HPDE6-E6E7 (cell line): ENCODE measurements around the gene AGR3.
A peak's percentile ranks its signal among the peaks of the same experiment; 100 is the strongest.
"Not testable (repeated sequence)": the region's sequence is repeated elsewhere in the genome, so short reads cannot be mapped to it uniquely, and the experiment has no call there.

Source experiments
- DNase-seq: peaks from one replicate; pipeline ENCODE4 v3.0.0; 2011; ENCODE audit warnings: missing footprints; ENCODE audit errors: extremely low spot score

AGR3 gene

DNA sequence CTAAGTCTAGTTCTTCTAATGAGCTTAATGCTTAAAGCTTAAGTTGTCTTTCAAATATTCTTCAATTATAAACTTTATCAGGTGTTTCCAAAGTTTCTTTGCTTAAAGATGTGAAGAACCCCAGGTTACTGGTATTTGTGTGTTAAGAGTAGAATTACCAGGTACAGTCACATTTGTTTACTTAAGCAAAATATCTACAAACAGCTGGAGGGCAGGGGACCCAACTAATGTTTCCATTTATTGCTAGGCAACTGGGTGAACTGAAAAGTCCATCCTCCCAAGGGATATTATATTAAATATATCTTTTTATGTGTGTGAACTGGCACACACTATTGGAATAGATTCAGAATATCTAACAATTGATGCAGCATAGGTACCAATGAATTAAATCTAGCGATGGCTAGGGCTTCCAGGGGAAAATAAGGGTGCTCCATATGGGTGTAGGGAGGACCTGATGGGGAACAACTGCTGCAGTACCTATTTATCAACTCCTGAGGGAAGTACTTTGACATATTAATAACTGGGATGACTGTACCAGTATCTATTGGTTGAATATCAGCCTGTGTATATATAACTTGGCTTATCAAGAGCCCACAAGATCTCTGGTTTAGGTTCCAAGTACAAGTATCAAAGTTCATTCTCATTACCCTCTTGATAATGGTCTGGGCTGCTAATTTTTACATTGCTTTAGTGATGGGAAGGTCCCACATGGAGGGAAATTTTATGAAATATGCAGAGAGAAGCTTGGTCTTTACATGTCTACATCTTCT lies 10.3 kb upstream of the AGR3 start:
- no peak for DNase-seq

DNA sequence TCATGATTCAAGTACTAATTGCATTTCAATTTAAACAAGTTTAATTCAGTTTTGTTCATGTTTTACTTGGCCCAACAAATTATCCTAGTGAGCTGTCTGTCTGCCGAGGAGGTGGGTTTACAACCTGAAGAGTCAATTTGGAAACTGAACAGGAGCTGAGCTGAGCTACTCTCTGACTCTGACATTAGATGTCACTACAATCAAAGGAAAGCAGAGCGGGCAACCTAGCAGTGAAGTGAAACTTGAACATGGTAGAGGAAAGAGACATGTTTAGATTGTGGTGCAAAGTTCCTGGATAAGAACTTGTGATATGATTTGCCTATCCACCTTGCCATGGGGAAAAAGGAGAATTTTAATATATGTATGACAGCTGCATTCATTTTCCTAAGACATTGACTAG lies 9.6 kb upstream of the AGR3 start:
- peak; percentile 32 for DNase-seq

DNA sequence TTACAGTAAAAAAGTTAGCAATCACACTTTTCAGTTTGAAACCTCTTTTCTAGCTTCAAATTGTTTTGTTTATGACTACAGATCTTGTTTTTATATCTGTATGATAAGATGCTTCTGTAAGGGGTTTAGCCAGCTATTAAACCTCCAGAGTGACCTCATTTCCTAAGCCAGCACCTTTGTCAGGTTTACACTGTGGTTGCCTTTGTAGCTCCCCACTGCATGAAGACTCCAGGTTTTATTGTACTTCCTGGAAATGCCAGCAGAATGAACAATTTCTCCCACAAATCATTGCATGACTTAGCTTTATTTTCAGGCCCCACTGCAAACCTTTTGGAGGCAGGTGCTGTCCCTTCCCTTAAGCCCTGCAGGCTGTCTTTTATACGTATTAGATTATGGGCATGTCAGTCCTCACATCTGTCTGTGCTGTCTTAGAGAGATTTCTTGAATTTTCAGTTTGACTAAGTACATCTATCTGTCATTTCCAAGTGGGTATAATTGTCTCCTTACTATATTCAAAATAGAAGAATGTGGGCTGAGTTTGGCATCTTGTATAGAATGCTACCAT lies 8.2 kb upstream of the AGR3 start:
- no peak for DNase-seq

DNA sequence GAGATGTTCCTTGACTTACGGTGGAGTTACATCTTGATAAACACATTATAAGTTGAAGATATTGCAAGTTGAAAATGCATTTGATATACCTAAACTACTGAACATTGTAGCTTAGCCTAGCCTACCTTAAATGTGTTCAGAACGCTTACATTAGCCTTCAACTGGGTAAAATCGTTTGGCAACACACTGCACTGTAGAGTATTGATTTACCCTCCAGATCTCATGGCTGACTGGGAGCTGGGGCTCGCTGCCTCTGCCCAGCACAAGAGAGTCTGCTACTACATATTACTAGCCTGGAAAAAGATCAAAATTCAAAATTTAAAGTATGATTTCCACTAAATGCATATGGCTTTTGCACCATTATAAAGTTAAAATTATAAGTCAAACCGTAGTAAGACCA lies 7.5 kb upstream of the AGR3 start:
- DNase-seq = no peak

DNA sequence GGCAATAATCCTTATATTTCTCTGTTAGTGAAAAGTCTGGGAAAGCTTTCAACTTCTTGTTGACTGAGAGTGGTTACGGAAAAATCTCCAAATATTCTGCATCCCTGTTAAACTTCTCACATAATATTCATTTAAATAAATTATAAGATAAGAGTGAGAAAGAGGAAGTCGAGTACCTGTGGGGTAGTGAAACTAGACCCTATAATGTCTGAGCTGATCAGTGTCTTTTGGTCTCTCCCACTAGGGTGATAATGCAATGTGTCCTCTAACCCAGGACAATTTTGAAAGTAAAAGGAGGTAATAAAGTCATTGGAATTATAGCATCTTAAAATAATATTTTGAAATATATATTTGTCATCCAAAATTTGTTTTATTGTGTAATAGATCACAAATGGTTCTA lies 2.1 kb upstream of the AGR3 start:
- no peak for DNase-seq

DNA sequence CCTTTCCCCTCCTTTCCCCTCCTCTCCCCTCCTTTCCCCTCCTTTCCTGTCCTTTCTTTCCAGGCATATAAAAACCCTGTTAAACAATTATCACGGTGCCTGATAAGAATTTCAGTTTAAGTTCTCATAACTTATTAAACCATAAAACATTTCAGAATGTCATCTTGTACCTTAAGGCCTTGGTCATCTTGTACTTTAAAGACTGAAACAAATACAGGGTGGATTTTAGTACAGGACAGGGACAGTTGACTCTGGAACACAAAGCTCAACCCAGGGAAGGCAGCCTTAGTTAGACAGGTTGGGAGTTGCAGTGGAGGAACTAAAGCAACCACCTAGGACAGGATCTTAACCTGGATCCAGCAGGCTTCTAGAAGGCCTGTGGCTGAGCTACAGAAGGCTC lies 1.2 kb downstream of the AGR3 start:
- DNase-seq = no peak

DNA sequence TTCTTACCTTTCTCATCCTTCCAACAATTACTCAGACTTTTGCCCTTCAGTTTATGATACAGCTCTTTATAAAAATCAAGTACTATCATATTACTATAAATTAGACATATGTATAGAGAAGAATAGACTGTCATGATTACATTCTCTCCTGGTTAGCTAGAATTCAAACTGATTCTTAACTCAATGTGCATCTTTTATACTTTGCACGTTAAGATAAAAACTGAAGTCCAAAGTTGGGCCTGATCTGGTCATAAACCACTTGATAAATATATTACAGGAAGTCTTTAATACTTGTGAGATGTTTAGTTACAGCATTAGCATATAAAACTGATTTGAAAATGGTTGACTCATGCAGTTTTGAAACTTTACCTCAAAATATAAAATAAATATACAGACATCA lies 2.6 kb downstream of the AGR3 start:
- no peak for DNase-seq

DNA sequence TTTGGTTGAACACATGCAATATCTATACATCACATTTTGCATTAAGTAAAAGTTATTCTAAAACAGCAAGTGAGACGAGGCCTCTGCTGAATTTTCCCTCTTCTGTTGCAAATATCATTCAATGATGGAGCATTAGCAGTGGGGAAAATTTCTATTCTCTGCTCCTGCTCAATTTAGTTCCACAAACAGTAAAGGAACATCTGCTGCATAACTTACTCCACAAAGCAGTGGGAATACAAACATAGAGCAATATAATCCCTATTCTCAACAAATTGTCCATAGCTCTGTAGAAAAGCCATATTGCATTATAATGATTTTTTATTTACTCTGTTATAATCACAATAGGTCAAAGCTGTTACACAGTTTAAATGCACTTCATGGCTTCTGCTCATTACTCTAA lies 5.9 kb downstream of the AGR3 start:
- no peak for DNase-seq

DNA sequence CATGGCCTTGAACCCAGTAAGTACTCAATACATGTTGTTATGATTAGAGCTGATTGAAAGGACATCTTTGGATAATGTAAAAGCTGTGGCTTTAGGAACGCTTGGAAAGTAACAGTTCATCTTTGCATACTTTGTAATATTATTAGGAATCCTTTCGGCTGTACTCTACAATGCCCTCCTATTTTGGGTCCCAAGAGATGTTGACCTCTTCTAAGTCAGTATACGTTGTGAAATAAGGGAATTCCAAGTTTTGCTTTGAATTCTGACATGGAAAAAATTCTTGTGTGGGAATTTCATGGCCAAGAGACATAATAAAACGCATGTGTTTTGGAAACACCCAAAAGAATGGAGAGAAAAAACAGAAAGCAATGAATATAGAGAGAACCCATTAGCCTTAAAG lies 7.7 kb downstream of the AGR3 start:
- DNase-seq = no peak

DNA sequence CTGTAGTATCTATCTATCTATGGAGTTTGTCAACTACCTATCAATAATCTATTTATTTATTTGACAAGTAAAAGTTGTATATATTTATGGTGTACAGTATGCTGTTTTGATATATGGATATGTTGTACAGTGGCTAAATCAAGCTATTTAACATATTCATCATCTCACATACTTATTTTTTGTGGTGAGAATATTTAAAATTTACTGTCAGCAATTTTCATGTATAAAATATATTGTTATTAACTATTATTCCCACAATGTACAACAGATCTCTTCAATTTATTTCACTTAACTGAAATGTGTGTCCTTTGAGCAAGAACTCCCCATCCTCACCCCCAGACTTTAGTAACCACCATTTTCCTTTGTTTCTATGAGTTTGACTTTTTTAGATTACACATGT lies 14.5 kb downstream of the AGR3 start:
- no peak for DNase-seq

DNA sequence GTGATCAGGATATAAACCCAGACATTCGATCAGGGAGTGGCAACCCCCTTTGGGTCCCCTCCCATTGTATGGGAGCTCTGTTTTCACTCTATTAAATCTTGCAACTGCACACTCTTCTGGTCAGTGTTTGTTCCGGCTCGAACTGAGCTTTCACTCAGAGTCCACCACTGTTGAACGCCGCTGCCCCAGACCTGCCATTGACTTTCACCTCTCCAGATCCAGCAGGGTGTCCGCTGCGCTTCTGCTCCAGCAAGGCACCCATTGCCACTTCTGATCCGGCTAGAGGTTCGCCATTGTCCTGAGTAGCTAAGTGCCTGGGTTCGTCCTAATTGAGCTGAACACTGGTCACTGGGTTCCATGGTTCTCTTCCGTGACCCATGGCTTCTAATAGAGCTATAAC lies 28.6 kb downstream of the AGR3 start:
- DNase-seq = not testable (repeated sequence)

DNA sequence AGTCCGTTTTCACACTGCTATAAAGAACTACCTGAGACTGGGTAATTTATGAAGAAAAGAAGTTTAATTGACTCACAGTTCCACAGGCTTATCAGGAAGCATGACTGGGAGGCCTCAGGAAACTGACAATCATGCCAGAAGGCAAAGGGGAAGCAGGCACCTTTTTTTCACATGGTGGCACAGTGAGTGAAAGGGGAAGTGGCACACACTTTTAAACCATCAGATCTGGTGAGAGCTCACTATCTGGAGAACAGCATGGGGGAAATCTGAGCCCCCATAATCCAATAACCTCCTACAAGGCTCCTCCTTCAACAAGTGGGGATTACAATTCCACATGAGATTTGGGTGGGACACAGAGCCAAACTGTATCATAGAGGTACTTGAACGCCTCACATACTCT lies 30.0 kb downstream of the AGR3 start:
- no peak for DNase-seq

DNA sequence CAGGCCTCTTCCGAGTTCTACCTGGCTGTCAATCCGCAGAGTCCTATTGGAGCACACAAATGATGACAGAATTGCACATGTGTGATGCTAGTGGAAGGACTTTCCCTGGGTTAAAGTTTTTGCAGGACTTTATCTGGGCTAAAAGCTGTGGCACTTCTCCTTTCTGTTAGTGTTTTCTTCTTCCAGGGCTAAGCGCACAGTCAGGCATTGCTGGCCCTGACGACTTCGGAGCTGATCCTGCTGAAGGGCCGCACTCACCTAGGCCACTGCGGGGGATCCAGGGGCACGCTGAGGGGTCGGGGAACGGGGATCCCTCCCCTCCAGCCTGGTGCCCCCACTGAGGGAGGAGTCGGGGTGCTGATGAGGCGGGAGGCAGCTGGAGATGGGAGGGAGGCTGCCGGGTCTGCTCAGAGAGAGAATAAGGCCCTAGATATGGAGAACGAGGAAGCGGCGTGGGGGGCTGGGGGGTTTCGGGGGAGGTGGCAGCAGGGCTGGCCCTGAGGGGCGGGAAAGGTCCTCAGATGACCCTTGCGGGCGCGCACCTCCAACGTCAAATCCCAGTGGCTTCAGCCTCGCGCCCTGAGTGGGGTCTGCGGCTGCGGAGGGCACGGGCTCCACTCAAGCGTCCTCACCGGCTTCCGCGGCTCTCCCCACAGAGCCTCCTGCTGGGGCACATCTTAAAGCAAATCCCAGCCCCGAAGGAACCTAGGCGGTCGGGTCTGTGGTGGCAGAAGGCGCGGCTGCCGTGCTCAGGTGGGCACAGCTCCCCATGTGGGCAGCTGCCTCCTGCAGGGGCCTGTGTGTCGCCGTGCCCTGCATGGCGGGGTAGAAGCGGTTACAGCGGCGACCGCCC lies 30.9 kb downstream of the AGR3 start:
- DNase-seq = no peak

DNA sequence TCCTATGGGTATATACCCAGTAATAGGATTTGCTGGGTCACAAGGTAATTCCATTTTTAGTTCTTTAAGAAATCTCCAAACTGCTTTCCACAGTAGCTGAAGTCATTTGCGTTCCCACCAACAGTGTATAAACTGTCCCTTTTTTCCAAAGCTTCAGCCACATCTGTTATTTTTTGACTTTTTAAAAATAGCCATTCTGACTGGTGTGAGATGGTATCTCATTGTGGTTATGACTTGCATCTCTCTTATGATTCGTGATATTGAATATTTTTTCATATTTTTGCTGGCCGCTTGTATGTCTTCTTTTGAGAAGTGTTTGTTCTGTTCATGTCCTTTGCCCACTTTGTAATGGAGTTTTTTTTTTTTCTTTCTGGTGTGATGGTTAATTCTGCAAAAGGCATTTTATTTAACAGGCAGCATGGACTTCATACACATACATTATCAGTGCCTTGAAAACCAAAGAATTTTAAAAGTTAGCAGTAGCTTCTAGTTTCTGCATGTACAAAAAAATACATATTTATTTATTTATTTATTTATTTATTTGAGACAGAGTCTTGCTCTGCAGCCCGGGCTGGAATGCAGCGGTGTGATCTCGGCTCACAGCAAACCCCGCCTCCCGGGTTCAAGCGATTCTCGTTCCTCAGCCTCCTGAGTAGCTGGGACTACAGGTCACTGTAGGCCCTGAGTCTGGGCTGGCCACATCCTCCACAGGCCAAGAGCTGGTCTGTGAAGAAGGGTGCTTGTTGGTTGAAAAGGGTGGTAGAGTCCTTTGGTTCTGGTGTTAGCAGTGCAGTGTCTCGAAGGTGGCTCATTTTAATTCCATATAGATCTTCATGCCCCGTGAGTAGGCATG lies 32.3 kb downstream of the AGR3 start:
- no peak for DNase-seq

DNA sequence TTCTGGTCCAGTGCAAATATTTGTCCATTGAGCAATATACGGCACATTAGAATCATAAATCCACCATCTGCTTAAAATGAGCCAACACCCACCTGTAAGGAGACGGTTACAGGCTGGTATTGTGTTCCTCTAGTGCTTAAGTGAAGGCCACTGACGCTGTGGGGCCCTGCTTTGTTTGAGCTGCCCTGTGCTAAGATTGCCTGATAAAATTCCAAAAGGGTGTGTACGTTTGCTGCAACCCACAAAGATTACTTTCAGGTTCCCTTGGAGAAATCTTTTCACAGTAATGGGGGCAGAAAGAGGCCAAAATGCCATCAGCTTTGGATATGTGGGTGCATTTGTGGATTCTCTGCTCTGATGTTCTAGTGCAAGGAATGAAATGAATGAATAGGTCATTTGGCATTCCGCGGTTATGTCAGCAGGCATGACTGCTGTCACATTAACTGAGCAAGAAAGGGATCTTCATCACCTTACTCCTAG lies 34.4 kb downstream of the AGR3 start:
- DNase-seq = peak; percentile 8

DNA sequence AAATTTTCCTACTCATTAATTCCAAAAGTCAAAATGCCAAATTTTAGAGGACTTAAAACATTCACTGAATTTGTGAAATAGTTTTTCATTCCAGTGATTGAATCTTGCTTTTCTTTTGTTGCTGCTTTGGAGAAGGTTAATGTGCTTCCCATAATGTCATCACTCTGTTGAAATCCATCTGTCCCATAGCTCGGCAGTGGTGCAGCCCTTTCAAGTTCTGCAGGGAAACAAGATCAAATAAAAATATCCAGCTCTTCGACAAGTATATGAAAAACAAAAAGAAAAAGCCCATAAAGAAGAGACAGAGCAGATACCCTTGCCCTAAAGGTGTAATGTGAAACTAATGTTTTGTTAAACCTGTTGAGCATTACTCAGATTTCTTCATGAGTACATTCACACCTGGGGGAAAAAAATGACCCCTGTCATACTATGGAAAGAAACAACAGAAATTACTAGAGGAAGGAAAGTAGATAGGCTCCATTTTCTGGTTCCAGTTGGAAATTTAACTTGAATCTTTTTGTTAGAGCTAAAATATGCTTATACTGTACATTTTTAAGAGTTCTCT lies 35.1 kb downstream of the AGR3 start:
- DNase-seq = no peak

DNA sequence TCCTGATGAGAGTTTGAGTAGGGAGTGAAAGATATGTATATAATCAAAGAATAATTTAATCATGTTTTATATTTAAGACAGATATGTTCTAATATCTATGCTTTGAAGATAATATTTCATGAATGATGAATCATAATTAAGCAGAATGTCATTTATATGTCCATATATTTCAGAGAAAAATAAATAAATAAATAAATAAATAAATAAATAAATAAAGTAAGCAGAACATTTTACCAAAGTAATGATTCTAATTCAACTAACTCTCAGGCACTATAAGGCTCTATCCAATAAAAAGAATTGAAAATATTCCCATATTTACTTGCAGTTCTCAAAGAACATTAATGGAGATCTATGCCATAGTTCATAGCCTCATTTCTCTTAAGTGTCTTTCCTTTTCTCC lies 36.0 kb downstream of the AGR3 start:
- no peak for DNase-seq

DNA sequence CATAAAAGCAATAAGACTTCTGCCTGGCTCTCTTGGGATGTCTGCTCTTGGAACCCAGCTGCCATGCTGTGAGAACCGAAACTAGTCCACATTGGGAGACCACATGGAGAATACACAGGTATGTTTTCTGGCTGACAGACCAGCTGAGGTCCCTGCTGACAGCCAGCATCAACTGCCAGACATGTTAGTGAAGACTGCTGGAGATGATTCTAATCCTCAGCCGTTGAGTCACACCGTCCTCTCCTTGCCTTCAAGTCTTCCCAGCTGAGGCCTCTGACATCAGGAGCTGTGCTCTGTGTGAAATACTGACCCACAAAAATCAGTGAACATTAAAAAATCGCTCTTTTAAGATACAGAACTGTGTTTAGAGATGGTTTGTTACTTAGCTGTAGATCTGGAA lies 40.1 kb downstream of the AGR3 start:
- no peak for DNase-seq

DNA sequence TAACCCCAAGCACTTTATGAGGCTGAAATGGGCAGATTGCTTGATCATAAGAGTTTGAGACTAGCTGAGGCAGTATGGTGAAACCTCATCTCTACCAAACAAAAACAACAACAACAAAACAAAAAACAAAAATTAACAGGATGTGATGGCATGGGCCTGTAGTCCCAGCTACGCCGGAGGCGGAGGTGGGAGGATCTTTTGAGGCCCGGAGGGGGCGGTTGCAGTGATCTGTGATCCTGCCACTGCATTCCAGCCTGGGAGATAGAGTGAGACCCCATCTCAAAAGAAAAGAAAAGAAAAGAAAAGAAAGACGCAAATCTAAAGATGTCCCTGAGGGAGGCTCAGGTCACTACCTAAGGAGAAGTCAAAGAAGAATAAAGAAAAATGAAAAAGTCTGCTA lies 41.7 kb downstream of the AGR3 start:
- DNase-seq = no peak

DNA sequence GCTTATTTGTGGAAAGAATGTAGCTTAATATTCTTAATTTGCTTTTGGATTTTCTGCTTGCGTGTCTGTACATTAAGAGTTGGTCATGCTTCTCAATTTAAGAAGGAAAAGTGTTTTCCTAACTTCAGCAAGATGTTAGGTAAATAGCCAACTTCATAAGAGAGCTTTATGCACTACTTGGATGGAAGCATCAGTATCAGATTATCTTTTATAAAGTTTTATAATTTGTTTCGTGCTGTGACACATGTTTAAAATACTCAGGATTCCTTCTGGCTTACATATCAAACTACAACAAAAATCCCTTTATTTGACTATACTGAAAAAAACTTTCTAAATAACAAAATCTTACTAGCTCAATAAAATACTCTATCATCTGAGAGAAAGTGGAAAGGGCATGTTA lies 42.1 kb downstream of the AGR3 start:
- DNase-seq = no peak

DNA sequence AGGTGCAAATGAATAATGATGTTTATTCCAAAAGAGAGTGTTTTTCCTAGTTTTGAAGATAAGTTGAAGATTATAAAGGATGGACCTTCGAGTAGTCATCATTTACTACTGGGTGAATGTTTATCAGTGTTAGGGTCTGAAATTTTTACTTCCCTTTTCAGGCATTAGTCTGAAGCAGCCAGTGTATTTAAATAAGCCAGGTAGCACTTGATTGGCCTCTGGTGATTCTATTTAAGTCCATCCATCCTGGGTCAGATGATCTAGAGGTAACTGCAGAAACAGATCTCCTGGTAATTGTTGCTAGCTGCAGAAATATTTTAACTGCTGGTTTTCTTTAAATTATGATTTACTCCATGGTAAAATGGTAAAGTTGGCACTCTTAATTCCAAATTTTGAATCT lies 42.9 kb downstream of the AGR3 start:
- DNase-seq = no peak

DNA sequence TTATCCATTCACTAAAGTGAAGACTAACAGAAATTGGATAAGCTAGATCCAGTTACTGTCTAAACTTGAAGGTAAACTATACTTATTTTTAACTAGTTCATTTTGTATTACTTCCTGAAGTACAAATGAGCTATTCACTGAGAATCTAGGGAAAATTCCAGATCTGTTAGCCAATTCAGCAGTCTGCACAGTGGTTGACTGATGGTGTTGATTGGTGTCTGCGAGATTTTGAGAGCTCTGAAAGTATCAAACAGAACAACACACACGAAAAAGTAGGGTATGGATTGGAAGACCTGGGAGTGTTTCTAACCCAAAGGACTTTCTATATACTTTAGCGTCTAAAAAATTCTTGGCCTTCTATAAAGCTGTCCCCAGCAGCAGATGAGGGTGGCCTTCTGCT lies 43.4 kb downstream of the AGR3 start:
- DNase-seq = no peak
